Activated CD4-positive, alpha-beta memory T cell treated with anti-CD3 and anti-CD28 coated beads for 36 hours (primary cell): ENCODE data around the gene GAGE12D. TPM values are rescaled to one million over a fixed set of nuclear protein-coding genes. Genes with fewer than 3 reads are reported as not detected.

Experiments used
- total RNA-seq, 2 experiments: library from RNA; stranded (reverse); gene quantifications; one replicate each; pipeline ENCODE4 v1.2.3, GENCODE V29; 2021

Gene GAGE12D
- total RNA-seq, 2 experiments from 2014 or later, result not detected

Other genes with a start within 250 kb of the GAGE12D start
- not detected for gene GAGE10, start 238.1 kb upstream of the GAGE12D start, total RNA-seq
- not detected for gene GAGE12J, start 219.7 kb upstream of the GAGE12D start, total RNA-seq
- not detected for gene GAGE13, start 210.2 kb upstream of the GAGE12D start, total RNA-seq
- gene GAGE12C, start 9.6 kb upstream of the GAGE12D start, total RNA-seq, result not detected
- gene GAGE12E, start 9.6 kb downstream of the GAGE12D start, total RNA-seq, result not detected
- gene GAGE12F, start 19.1 kb downstream of the GAGE12D start, total RNA-seq, result not detected
- not detected for gene GAGE12G, start 28.7 kb downstream of the GAGE12D start, total RNA-seq
- not detected for gene GAGE12H, start 38.2 kb downstream of the GAGE12D start, total RNA-seq
- not detected for gene GAGE2A, start 47.8 kb downstream of the GAGE12D start, total RNA-seq
- not detected for gene GAGE1, start 57.3 kb downstream of the GAGE12D start, total RNA-seq
- gene PAGE1, start 154.3 kb downstream of the GAGE12D start, total RNA-seq, result not detected